Mucosa of stomach (tissue), 1 donor: ENCODE measurements around the gene PITPNB.
A peak's percentile ranks its signal among the peaks of the same experiment; 100 is the strongest.

Experiments used
- H3K27me3 ChIP-seq: one replicate; pipeline ENCODE4 v1.7.0; 2013; ENCODE audit warnings: mild to moderate bottlenecking, low read length; ENCODE audit not compliant: control insufficient read depth, insufficient read depth
- H3K36me3 ChIP-seq: one replicate; pipeline ENCODE4 v1.7.0; 2013; ENCODE audit warnings: low read length; ENCODE audit not compliant: control insufficient read depth, insufficient read depth
- H3K4me1 ChIP-seq: one replicate; pipeline ENCODE4 v1.7.0; 2013; ENCODE audit warnings: mild to moderate bottlenecking, low read length; ENCODE audit not compliant: control insufficient read depth, insufficient read depth
- H3K4me3 ChIP-seq: one replicate; pipeline ENCODE4 v1.7.0; 2013; ENCODE audit warnings: low read length
- H3K9ac ChIP-seq: one replicate; pipeline ENCODE4 v1.7.0; 2013; ENCODE audit warnings: mild to moderate bottlenecking, low read length, moderate library complexity
- H3K9me3 ChIP-seq: one replicate; pipeline ENCODE4 v1.7.0; 2013; ENCODE audit warnings: mild to moderate bottlenecking, low read length, moderate library complexity; ENCODE audit not compliant: control insufficient read depth
- donor health status: Pancreatic carcinoma.

Gene PITPNB

DNA sequence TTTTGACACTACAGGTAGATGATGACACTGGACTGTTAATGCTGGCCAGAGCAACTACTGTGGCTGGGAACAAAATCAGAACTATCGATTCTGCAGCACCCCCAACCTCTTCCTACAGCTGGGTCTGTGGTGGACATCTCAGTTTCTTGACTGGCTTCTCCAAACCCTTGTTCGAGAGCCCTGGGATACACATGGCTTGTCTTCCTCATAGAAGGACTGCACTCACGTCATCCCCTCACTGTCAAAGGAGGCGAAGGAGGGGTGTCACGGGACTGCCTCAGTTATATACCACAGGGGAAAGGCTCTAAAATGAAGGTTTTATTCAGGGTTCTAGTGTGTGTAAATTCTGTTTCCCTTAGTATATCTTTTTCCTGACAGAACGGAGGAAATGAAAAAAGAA lies 44.9 kb downstream of the PITPNB start:
- Histone ChIP-seq H3K4me1 (peaks cover 15% of the 10 kb centered on the region), H3K9me3 (no peaks in the 10 kb centered on the region), H3K36me3 (no peaks in the 10 kb centered on the region), H3K27me3 (no peaks in the 10 kb centered on the region), H3K4me3 (no peak overlapping the region), H3K9ac (no peak overlapping the region)

DNA sequence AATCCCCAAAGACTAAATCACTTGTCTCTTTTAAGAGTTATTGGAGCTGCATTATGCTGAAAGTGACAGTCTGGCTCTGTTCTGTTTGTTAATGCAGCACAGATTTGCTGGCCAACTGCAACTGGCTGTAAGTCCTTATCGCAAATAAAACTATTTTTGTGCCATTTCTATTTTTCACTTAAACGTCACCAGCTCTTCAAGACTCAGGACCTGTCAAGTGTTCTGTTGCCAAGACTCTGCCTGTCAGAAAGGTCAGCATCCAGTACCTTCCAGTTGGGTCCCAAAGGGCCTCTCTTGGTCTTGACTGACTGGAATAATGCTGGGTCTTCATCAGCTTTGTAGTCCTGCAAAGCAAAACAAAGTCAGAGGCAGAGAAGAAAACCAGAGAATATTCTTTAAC lies 45.6 kb downstream of the PITPNB start:
- Histone ChIP-seq H3K4me3 (no peak overlapping the region), H3K36me3 (no peaks in the 10 kb centered on the region), H3K9ac (no peak overlapping the region), H3K27me3 (no peaks in the 10 kb centered on the region), H3K9me3 (no peaks in the 10 kb centered on the region), H3K4me1 (peaks cover 16% of the 10 kb centered on the region)

DNA sequence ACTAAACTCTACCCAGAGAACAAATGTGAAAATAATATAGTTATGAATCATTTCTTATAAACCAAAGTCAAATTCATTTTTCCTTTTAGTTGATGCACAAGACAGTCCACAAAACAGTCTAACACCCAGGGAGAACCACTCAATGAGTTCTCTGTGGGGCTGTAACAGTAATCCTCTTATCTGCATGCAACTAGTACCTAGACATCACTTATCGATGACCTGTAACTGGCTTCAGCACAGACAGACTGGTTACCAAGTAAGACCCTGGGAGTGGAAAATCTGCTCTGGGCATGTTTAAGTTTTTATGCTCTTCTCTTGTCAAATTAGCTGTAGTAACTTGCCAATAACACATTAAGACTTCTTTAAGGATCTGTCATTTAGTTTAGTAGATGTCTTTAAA lies 46.6 kb downstream of the PITPNB start:
- Histone ChIP-seq H3K4me1 (peaks cover 15% of the 10 kb centered on the region), H3K4me3 (no peak overlapping the region), H3K36me3 (no peaks in the 10 kb centered on the region), H3K9me3 (no peaks in the 10 kb centered on the region), H3K27me3 (no peaks in the 10 kb centered on the region), H3K9ac (no peak overlapping the region)

DNA sequence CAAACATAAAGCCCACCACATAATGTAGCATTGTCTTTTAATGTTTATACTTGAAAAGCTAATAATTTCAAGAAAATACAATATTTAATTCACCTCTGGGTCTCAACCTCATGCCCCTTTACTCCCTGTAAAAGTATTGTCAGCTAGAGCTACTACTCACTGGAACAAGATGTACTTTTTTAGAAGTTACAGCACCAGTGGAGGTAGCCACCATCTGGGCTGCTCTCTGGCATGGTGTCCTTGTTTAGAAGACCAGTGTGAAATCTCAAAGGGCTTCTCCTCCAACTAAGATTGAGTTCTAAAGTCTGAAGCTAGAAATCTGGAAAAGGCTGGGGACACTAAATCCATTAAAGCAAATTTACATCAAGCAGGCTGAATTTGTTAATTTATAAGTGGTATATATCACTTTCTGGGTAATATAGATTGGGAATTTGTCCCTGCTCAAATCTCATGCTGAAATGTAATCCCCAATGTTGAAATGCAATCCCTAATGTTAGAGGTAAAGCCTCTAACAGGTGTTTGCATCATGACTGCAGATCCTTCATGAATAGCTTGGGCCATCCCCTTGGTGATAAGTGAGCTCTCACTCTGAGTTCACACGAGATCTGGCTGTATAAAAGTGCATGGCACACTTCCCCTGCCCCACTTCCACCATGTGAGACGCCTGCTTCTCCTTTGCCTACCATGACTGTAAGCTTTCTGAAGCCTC lies 47.6 kb downstream of the PITPNB start:
- Histone ChIP-seq H3K9me3 (no peaks in the 10 kb centered on the region), H3K4me1 (peaks cover 19% of the 10 kb centered on the region), H3K27me3 (no peaks in the 10 kb centered on the region), H3K4me3 (no peak overlapping the region), H3K36me3 (no peaks in the 10 kb centered on the region), H3K9ac (no peak overlapping the region)

DNA sequence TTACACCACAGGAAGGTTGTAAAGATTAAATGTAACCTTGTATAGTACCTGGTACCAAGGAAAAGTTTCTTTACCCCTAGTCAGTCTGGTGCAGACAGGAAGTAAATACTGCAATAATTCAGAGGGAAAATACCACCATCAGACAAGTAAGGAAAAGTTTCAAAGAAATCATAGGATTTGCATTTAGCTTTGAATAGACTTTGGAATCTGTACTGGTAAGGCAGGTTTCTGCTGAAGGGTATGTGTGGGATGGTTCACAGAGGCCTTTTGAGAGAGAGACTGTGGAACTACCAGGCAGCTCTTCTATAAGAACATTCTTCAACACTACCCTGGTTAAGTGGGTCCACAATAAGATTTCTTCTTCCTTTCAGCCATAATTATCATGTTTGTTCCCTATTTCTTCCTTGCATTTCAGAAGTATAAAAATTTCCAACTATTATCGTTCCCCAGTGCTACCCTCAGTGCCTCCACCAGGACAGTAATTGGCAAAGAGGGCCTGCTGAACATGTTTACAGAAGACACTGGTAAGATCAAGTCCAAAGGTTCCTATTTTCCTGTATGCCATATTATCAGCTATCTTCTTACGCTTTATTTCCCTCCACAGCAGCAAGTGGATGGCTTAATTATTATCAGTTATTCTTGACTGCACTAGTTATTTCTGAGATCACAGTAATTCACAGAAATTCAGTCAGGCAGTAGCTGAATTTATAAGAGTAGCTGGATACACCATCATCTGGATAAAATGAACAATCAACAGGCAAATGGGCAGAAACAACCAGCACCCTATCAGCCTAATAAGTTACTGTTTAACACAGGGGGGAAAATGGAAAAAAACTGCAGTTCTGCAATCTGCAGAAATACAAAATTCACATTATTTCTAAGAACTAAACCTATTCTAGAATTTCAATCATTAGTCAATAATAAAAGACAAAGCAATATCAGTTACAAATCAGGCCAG lies 48.5 kb downstream of the PITPNB start:
- Histone ChIP-seq H3K4me1 (peaks cover 16% of the 10 kb centered on the region), H3K36me3 (no peaks in the 10 kb centered on the region), H3K9me3 (no peaks in the 10 kb centered on the region), H3K4me3 (no peak overlapping the region), H3K27me3 (no peaks in the 10 kb centered on the region), H3K9ac (no peak overlapping the region)

DNA sequence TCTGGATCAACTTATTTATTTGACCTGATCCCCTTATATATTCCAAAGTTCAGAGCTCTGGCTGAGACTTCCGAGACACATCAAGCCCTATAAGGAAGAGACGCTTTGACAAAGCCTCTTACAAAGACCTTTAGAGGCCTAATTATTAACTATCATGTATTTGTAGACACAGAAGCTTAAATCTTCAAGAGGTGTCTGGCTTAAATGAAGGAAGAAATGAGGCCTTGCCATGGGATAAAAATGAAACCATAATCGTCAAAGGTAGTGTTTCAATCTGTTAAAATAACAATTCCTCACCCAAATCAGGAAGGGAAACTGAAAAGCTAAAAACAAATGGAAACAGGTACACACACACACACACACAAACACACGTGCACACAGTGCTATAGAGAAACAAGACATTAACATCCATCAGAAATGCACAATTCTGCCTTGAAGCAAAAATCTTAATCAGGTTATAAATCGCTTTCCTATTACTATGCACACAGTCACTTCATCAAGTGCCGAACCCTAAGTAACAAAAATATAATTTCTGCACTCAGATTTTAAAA lies 50.2 kb downstream of the PITPNB start:
- Histone ChIP-seq H3K9ac (peak overlapping the region; percentile 12), H3K4me1 (peaks cover 16% of the 10 kb centered on the region), H3K36me3 (no peaks in the 10 kb centered on the region), H3K9me3 (no peaks in the 10 kb centered on the region), H3K4me3 (no peak overlapping the region), H3K27me3 (no peaks in the 10 kb centered on the region)

DNA sequence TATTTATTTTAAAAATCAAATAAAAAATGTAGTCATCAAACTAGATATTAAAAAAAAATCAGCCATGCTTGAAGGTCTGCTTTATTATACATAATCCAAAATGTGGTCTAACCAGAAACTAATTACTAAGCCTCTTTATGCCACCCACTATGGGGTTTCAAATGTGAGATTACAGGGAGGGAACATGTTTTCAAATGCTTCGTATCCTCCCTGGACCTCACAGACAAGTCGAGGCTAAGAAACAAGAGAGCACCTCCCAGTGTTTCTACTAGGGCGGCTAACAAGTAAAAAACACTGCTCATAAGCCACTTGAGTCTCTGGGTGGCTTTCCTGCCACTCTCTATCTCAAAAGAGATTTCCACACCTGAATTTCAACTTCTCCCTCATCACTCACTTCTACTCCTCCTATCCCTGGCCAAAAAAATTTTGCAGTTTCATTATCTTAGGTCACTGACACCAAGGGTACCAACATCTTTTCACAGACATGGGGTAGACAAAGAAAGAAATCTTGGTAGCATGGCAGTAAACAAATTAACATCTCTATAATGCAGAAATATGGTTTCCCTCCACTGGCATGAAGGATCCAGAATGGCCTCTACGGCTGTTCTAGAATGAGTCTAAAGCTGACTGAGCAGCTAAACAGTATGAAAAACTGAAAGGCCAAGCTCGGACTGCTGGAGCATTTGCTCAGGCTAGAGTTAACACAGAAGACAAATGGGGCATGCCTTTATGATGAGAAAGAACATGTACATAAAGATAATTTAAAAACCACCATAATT lies 50.9 kb downstream of the PITPNB start:
- peak overlapping the region; percentile 12 for H3K9ac ChIP-seq

DNA sequence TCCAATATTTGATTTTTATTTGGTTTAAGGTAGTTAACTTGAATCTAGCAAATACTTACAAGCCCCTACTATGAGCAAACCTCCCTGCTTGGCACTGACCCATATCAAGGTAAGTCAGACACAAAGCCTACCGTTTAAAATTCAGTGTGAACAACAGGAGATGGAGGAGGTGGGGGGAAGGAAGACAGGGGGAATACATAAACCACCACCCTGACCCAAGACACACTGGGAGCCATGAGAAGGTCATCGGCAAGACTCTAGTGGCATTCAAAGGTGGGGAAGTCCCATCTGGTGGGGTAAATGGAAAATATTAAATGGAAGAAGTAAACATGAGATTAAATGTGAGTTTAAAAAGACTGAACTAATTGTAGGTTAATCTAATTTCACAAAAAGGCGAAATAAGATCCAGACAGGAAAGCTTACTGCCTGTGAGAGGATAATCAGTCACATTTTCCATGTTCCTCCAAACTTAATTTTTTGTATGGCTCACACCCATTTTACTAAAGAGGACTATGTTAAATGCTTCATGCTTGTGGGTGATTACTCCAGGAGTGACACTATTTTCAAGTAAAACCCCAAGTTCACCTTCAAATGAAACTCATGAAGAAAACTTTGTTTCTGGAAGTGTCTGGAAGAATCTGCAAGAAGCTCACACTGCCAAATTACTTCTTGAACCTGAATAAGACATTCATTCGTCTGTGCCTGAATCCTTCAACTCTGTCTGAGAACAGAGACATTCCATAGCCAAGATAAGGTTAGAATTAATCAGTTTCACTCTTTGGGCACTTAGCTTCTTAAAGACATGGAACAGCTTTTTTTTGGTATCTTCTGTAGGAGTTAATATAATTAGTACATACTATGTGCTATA lies 51.7 kb downstream of the PITPNB start:
- no peaks in the 10 kb centered on the region for H3K36me3 ChIP-seq
- H3K4me3 ChIP-seq, result no peak overlapping the region
- H3K4me1 ChIP-seq, result peaks cover 28% of the 10 kb centered on the region
- no peaks in the 10 kb centered on the region for H3K9me3 ChIP-seq
- H3K27me3 ChIP-seq, result no peaks in the 10 kb centered on the region
- H3K9ac ChIP-seq, result no peak overlapping the region

More for the DNA sequence above, 50.9 kb downstream of the PITPNB start:
- peaks cover 20% of the 10 kb centered on the region for H3K4me1 ChIP-seq
- H3K4me3 ChIP-seq, result no peak overlapping the region
- H3K27me3 ChIP-seq, result no peaks in the 10 kb centered on the region
- no peaks in the 10 kb centered on the region for H3K36me3 ChIP-seq
- no peaks in the 10 kb centered on the region for H3K9me3 ChIP-seq

DNA sequence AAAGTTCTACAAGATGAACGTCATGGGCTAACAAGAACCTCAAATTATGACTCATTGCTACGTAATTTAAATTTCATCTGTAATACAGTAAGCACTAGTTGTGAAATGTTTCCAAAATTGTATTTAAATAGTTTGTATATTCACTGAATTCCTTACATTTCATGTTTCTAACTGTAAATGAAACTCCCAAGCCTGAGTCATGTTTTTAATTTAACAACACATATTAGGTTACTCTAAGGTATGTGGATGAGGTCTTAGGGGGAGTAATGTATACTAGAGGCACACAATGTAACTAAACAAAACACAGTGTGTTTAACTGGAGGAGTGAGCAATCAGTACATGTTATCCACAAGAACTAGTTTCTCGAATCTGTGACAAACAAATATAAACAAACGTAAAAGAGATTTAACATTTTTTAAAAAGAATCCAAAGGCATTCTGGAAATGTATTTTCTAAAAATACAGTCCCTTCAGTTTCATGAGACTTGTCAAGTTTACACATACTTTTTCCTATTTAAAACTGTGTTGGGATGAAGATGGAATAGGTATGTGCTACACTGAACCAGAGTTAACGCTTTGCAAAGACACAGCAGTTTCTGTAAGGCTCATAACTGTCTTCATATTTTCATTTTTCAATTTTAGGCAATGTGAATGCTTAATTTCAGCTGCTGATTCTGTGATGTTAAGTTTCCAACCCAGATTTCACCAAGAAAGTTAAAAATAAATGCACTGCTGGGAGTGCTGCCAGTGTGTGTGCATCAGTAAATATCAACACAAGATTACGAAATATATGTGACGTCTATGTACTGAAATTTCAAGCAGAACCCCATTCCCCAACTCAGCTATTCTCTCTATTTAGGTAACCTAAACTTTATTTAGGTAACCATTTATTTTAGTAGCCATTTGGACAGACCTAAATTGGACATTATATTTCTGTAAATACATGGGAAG lies 52.6 kb downstream of the PITPNB start:
- no peaks in the 10 kb centered on the region for H3K9me3 ChIP-seq
- no peaks in the 10 kb centered on the region for H3K36me3 ChIP-seq
- peaks cover 28% of the 10 kb centered on the region for H3K4me1 ChIP-seq
- H3K4me3 ChIP-seq, result no peak overlapping the region
- H3K27me3 ChIP-seq, result no peaks in the 10 kb centered on the region
- no peak overlapping the region for H3K9ac ChIP-seq

DNA sequence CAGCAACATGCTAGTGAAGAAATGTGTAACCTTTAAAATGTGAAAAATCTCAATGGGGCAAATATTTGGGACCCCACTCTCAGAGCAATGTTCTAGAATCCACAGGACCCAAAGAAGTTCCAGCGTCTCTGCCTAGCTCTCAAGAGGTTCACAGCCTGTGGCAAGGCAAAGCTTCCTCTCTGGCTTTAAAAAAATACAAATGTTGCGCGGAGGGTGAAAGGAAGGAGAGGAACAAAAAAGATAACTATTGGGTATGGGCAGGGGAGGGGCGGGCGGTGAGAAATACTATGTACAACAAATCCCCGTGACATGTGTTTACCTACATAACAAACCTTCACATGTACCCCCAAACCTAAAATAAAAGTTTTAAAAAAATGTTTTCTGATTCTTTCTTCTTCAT lies 53.6 kb downstream of the PITPNB start:
- Histone ChIP-seq H3K9ac (peak overlapping the region; percentile 32), H3K9me3 (no peaks in the 10 kb centered on the region), H3K27me3 (no peaks in the 10 kb centered on the region), H3K4me1 (peaks cover 25% of the 10 kb centered on the region), H3K36me3 (no peaks in the 10 kb centered on the region), H3K4me3 (no peak overlapping the region)
